ENCODE data around the gene STOML1.

DNA sequence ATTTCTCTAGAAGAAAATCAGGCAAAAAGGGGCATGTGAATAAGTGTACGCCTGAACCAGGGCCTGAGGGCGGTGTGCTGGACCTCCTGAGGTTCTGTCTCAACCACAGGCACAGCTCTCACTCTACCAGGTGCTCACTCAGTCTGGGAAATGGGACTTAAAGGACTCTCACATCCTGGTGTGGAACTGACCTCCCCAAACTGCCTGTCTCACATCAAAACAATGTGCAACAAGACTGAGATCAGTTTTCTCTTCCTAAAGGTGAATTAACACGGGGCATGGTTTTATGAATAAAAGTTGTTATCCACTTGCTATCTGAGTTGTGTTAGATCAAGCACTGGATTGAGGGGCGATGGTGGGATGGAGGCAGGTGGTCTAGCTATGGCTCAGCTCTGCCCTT, 4.8 kb downstream of the STOML1 start:
- TF ChIP-seq, protein P1, sequence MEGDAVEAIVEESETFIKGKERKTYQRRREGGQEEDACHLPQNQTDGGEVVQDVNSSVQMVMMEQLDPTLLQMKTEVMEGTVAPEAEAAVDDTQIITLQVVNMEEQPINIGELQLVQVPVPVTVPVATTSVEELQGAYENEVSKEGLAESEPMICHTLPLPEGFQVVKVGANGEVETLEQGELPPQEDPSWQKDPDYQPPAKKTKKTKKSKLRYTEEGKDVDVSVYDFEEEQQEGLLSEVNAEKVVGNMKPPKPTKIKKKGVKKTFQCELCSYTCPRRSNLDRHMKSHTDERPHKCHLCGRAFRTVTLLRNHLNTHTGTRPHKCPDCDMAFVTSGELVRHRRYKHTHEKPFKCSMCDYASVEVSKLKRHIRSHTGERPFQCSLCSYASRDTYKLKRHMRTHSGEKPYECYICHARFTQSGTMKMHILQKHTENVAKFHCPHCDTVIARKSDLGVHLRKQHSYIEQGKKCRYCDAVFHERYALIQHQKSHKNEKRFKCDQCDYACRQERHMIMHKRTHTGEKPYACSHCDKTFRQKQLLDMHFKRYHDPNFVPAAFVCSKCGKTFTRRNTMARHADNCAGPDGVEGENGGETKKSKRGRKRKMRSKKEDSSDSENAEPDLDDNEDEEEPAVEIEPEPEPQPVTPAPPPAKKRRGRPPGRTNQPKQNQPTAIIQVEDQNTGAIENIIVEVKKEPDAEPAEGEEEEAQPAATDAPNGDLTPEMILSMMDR (IDR thresholded peaks at IDR 0.05) = no peak
- no peak for TF ChIP-seq POLR2A (IDR thresholded peaks at IDR 0.05)
